Left cardiac atrium (tissue), 4 donors: ENCODE data around the gene NPLOC4. TPM values are rescaled to one million over a fixed set of nuclear protein-coding genes. Genes with fewer than 3 reads are reported as not detected.

Experiments used
- ATAC-seq, 2 donors: fragments of 200-7000 bp; cut with Tn5 transposase; one replicate each; pipeline ENCODE4 v1.9.1; 2020; ENCODE audit warnings: mild to moderate bottlenecking in 2 of 2, moderate library complexity in 2 of 2
- DNase-seq: peaks from one replicate; pipeline ENCODE4 v3.0.0-alpha.2; 2020
- intact Hi-C, 2 donors: fragments of 100-400 bp; cut with DNase I; formaldehyde crosslinking; loops; one replicate each; pipeline versions ENCODE4 v1.14.1 to v1.15.1; 2022 to 2023
- total RNA-seq, 2 donors: library from RNA; stranded (reverse); fragmentation: NEBNext Ultra II Directional; extraction: Animal tissue kit (Norgen Biotek cat#: 25700); gene quantifications; one replicate each; pipeline ENCODE4 v1.2.1, GENCODE V29; 2021
- donor health status: DM: no; HTN: yes; CAD: no.
- donor health status: DM: no; HTN: yes; CAD: no; lungs with severe emphysema.
- donor health status: DM: yes; HTN: yes; CAD: no.
- donor health status: Dilated cardiomyopathy.

NPLOC4 gene
- total RNA-seq, 2 donors from 2014 or later = 67.2 to 97.1 TPM

DNA sequence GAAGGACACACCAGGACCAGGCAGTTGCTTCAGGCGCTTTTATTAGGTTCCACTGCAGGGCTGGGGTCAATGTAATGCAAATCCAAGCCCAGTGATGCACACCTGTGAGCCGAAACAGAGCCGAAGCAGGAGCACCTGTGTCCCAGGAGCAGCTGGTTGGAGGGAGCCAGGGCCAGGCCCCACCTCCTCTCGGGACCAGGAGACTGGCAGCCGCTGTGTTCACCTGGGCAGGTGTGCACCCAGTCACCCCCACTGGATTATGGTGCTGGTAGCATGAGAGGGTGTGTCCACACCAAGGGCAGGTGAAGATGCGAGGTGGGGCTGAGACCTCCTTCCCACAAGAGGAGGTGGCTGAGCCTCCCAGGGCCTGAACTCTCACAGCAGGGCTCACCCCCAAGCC is 80.0 kb downstream of the NPLOC4 start:
- intact Hi-C loops = no loop called here
- DNase-seq (no peak), ATAC-seq (no peak)

DNA sequence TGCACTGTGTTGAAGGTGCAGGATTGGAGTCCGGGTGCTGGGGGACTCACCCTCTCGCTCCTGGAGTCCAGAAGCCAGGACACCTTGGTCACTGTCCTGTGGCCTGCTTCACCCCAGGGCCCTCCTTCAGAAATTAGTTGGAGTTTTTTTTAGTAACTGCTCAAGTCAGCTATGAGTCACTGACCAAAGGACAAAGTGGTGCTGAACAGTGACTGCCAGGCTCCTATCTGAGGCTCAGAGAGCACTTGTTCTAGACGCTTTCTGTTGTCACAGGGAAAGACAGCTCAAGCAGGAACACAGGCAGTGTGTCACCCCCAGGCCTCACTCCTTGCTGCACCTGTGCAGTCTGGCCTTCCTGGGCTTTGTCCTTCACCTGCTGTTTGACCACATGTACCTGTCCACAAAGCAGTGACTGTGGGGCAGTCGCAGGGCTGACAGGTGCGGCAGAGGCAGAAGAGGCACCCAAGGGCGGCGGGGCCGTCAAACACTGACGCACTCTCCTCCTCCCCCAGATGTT is 80.7 kb downstream of the NPLOC4 start:
- ATAC-seq = peak in 1 of 2 donors; percentile 18
- peak; percentile 18 for DNase-seq
- intact Hi-C loops = no loop called here

GRCh38 chr17:81553616-81554181 is 83.2 kb downstream of the NPLOC4 start:
- ATAC-seq (peak; percentile 3 to 8), DNase-seq (peak; percentile 49)
- intact Hi-C loops = loop anchor here in 1 of 2 donors (5.0 kb wide), 1 partner anchor 36 kb away; no protein-coding TSS in a partner anchor

DNA sequence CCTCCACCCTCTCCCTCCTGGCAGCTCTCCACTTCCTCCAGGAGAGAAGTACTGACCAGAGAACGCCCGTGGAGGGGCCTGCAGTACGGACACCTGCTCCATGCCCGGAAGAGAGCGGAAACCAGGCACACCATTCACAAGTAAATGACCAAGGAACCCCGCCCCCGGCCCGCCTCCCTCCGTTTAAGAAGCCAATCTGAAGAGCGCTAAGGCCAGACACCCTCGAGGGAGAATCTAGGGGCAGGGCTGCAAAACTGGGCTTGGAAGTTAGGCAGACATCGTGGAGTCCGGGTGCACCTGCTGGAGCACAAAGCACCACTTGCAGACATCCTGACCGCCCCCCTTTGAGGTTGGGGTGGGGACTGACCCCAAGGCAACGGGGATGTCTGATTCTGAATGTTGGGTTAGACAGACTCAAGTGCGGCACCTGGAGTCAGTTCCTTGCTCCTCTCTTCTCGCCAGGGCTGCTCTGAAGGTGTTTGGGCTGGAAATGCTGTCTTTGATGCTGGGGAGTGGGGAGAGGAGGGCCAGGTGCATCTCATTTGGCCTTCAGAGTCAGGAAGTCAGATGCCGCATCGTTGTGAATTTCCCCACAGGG is 83.8 kb downstream of the NPLOC4 start:
- DNase-seq (peak; percentile 82), ATAC-seq (peak; percentile 71)
- intact Hi-C loops = loop anchor here in 1 of 2 donors (5.0 kb wide), 1 partner anchor 36 kb away; no protein-coding TSS in a partner anchor

DNA sequence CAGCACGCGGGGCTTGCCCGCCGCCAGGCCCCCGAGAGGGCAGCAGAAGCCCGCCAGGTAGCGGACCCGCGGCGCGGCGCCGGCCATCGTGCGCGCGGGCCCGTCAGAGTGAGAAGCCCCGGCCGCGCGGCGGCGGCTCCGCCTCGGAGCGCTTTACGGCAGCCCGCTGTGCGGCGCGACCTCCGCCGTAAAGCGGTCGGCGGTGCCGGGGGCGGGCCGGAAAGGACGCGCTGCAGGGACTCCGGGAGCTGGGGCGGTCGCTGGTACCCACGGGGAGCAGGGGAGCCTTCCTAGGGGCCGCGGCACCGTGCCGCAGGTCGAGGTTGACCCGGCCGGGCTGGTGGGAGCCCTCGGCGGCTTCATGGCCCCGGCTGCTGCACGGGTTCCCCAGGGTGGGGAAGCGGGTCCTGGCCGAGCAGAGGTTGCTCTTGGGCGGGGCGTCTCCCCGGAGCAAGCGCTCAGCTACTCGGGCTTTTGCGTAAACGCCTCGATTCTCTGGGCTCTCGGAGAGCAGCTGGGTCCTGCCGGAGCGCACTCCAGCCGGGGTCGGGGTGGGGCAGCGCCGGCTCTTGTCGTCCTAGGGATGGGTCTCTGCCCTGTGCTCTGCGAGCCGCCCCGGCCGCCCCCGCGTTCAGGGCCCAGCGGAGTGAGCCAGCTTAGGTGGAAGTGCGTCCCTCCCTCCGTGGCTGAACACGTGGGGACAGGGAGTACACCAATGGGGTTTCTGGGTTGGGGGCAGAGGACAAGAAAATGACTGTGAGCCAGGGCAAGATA is 84.5 kb downstream of the NPLOC4 start, which contains the start of gene FAAP100:
Gene FAAP100, minus strand, starts transcription at position 110 of the 774 bp plus-strand sequence. Its CDS starts 23 bp downstream, at position 87.
- ATAC-seq (peak; percentile 73 to 79), DNase-seq (peak; percentile 85)
- intact Hi-C loops = loop anchor here in 1 of 2 donors (5.0 kb wide), 1 partner anchor 35 kb away; no protein-coding TSS in a partner anchor

GRCh38 chr17:81551458-81552243 is 85.3 kb downstream of the NPLOC4 start:
- ATAC-seq (peak; percentile 21 to 27), DNase-seq (peak; percentile 43)
- intact Hi-C loops = loop anchor here in 1 of 2 donors (5.0 kb wide), 1 partner anchor 34 kb away; no protein-coding TSS in a partner anchor

DNA sequence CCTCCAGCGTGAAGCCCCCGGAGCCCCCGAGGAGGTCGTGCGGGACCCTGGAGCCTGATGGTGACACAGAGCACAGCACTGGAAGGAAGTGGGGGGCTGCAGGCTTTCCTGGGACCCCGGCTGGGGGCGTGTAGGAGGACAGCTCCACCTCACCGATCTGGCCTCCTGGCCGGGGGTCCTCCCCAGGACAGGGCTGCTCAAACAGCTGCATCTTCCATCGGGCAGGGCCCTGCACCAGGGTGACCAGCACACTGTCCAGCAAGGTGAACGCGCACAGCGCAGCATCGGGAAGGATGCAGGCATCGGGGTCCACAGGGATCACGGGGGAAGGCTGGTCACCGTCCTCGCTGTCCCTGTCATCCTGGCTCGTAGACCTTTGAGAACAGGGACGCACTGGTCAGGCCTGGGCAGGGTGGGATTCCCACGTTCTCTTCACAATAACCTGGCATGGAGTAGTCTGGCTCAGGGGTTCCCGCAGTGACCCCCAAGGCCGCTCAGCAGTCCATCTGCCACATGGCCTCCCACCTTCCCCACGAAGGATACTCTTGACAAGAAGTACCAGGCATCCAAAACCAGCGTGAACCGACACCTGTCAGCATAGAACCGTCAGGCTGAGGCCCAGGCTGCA is 86.0 kb downstream of the NPLOC4 start:
- no peak for ATAC-seq
- intact Hi-C loops = loop anchor here in 1 of 2 donors (5.0 kb wide), 1 partner anchor 34 kb away; no protein-coding TSS in a partner anchor
- DNase-seq = peak; percentile 24

DNA sequence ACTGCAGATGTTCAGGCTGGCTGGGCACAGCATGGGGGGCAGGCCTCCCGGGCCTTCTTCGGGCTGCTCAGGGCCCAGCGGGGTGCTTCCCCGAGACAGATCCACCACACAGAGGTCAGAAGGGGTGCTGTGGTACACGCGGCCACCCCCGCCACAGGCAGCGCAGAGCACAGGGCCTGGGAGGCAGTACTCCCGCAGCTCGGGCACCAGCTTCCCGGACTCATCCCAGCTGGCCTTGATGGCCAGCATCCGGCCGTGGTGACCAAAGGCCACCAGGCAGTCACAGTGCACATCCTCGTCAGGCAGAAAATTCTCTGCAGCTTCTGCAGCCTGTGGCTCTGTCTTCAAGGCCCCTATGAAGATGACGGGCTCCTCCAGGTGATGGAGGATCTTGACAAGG is 86.6 kb downstream of the NPLOC4 start:
- intact Hi-C loops = loop anchor here in 1 of 2 donors (5.0 kb wide), 1 partner anchor 33 kb away; no protein-coding TSS in a partner anchor
- ATAC-seq (no peak), DNase-seq (no peak)

DNA sequence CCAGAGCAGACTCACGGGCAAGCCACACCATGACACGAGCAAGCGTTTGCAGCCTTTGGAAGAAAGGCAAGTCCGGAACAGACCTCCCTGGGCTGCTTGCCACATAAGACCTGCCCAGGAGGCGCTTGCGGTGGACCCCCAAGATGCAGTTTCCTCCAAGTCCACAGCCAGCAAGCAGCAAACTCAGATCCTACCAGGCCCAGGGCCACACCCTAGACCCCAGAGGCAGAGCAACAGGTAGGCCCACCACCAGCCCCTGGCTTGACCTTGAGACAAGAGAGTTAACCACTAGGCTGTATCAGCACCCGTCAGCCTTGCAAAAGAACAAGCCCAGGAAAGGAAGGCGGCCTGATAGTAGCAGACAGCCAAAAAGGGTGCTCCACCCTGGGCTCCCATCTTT is 87.1 kb downstream of the NPLOC4 start:
- intact Hi-C loops = loop anchor here in 1 of 2 donors (5.0 kb wide), 1 partner anchor 33 kb away; no protein-coding TSS in a partner anchor
- no peak for DNase-seq

DNA sequence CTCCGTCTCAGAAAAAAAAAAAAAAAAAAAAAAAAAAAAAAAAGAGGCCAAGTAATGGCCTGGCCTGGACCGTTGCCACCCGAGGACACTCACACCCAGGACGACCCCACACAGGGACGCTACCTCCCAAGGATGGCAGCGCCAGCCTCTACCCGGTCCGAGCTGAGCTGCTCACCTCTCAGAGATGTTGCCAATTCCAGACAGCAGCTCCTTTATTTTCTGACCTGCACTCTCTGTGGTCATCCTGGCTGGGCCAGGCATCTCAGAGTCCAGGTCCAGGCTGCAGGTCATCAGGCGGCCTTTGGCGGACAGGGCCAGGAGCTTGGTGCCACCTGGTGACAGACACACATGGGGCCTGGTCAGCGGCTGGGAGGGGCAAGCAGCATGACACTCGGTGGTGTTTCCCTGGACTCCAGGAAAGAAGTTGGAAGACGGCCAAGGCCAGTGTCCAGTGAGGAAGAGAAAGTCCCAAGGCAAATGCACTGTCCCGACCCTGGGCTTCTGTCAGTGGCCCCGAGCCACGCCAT is 87.8 kb downstream of the NPLOC4 start:
- no peak for ATAC-seq
- peak; percentile 37 for DNase-seq
- intact Hi-C loops = no loop called here

More for the DNA sequence above, 87.1 kb downstream of the NPLOC4 start:
- ATAC-seq = no peak

- ATAC-seq = no peak
- peak; percentile 20 for DNase-seq
- intact Hi-C loops = no loop called here
These were observed 89.3 kb downstream of the NPLOC4 start for GRCh38 chr17:81547614-81547982.

DNA sequence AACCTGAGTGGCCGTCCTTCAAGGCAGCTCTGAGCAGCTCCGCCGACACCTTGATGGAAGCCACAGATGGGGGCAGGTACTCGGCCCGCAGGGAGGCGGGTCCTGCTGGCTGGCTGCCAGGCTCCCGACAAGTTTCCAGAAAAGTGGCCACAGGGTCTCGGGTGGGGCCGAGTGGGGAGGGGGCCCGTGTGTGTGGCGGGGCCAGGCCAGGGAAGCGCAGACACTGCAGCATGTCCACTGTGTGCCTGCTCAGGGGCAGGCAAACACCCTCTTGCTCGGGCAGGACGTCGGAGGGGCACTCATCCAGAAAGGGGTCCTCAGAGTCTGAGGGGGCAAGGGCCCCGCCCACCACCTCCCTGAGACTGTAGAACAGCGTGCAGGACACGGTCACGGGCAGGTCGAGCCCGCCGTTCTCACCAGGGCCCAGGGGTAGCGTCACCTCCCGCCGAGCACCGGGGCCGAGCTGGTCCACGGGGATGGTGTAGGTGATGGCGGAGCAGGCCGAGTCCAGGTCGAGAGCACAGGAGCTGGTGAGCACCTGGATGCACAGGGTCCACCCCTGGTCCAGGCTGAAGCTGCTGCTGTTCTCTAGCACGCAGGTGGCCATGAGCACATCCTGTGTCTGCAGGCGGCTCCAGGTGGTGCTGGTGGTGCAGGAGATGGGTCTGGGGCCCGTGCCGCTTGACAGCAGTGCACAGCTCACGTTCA is 89.9 kb downstream of the NPLOC4 start:
- ATAC-seq = no peak
- intact Hi-C loops = no loop called here
- DNase-seq = peak; percentile 29

- DNase-seq (no peak), ATAC-seq (no peak)
- intact Hi-C loops = no loop called here
These were observed 91.6 kb downstream of the NPLOC4 start for GRCh38 chr17:81545160-81545949.

DNA sequence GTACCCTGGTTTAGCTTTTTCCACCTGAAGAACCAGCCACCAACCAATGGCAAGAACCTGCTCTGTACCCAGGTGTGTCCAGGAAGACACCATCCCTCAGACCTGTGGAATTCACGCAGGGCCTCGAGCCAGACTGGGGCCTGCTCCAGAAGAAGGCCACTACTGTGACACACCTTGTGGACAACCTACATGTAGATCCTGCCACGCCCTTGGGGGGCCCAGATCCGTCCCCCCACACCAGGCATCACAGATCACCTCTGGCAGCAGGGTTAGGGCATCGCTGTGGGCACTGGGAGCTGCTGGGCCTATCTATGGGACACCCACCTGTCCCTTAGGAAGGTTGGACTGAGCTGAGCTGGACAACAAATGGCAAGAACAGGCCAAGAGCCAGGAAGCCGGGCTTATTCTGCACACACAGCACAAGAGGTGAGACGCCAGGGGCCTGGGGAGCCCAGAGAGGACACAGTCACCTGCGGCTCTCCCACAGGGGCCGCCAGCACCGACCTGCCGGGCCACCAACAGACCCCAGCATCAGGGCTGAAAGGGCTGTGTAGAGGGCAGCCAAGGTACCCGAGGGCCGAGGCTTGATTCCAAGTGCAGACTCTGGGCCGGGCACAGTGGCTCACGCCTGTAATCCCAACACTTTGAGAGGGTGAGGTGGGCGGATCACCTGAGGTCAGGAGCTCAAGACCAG is 92.5 kb downstream of the NPLOC4 start:
- no peak for ATAC-seq
- no peak for DNase-seq
- intact Hi-C loops = no loop called here

- DNase-seq = no peak
- intact Hi-C loops = no loop called here
These were observed 93.2 kb downstream of the NPLOC4 start for GRCh38 chr17:81543756-81544155.

DNA sequence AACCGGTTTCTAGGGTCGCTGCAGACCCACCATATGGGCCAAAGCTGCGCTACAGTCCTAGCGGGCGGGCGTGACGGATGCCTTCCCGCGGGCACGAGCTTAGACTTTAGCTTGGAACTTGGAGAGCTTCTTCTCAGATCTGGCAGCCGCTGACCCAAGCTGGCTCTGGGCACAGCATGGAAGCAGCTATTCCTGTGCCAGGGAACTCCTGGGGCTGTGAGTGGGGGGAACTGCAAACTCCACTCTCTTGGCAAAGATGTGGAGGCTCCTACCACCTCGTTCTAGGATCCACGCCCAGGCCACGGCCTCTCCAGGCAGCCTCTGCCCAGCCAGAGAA is 93.6 kb downstream of the NPLOC4 start:
- ATAC-seq (peak; percentile 35 to 55), DNase-seq (peak; percentile 32)
- intact Hi-C loops = no loop called here

More at GRCh38 chr17:81543756-81544155, 93.2 kb downstream of the NPLOC4 start:
- no peak for ATAC-seq
